Karpas-422 (cell line): Measurements from ENCODE around the gene NSD1. TPM values are rescaled to one million over a fixed set of nuclear protein-coding genes. Genes with fewer than 3 reads are reported as not detected.

Source experiments
- DNase-seq: peaks from one replicate; pipeline ENCODE4 v3.0.0-alpha.2; 2015
- H2AFZ ChIP-seq: fragments of 200-600 bp; sonication (generic); 2 replicates; pipeline ENCODE4 v1.6.1; 2014; ENCODE audit warnings: antibody characterized with exemption, low read length, mixed read lengths
- H3K27ac ChIP-seq: fragments of 200-600 bp; sonication (generic); 2 replicates; pipeline ENCODE4 v1.5.1; 2014; ENCODE audit warnings: mild to moderate bottlenecking, low read length, moderate library complexity
- H3K27me3 ChIP-seq: fragments of 200-600 bp; sonication (generic); 2 replicates; pipeline ENCODE4 v1.6.1; 2014; ENCODE audit warnings: low read length, mixed read lengths
- H3K36me3 ChIP-seq: fragments of 200-600 bp; sonication (generic); 2 replicates; pipeline ENCODE4 v1.6.1; 2014; ENCODE audit warnings: low read length, mixed read lengths; ENCODE audit not compliant: insufficient read depth
- H3K4me1 ChIP-seq: fragments of 200-600 bp; sonication (generic); 2 replicates; pipeline ENCODE4 v1.6.1; 2014; ENCODE audit warnings: mild to moderate bottlenecking, low read length, mixed read lengths
- H3K4me2 ChIP-seq: fragments of 200-600 bp; sonication (generic); 2 replicates; pipeline ENCODE4 v1.6.1; 2014; ENCODE audit warnings: low read length, low read depth, mild to moderate bottlenecking; ENCODE audit not compliant: poor library complexity, severe bottlenecking
- H3K4me3 ChIP-seq: fragments of 200-600 bp; sonication (generic); 2 replicates; pipeline ENCODE4 v1.5.1; 2014; ENCODE audit warnings: mild to moderate bottlenecking, antibody characterized with exemption, low read length, mixed read lengths
- H3K79me2 ChIP-seq: fragments of 200-600 bp; sonication (generic); 2 replicates; pipeline ENCODE4 v1.6.1; 2014; ENCODE audit warnings: mild to moderate bottlenecking, low read length, mixed read lengths
- H3K9ac ChIP-seq: fragments of 200-600 bp; sonication (generic); 2 replicates; pipeline ENCODE4 v1.6.0; 2014; ENCODE audit warnings: low read length
- H3K9me2 ChIP-seq: fragments of 200-600 bp; sonication (generic), shearing (Covaris generic); replicated peaks from 2 replicates; pipeline ENCODE4 v1.6.0; 2014; ENCODE audit warnings: mild to moderate bottlenecking, low read length, moderate library complexity; ENCODE audit not compliant: insufficient read depth
- H3K9me3 ChIP-seq: fragments of 300-700, 200-600 bp; sonication (generic); 2 replicates; pipeline ENCODE4 v1.6.1; 2014; ENCODE audit warnings: low read length, mixed read lengths
- H4K20me1 ChIP-seq: fragments of 200-600 bp; sonication (generic); 2 replicates; pipeline ENCODE4 v1.6.1; 2014; ENCODE audit warnings: mild to moderate bottlenecking, antibody characterized with exemption, low read length, low read depth; ENCODE audit not compliant: insufficient read depth
- total RNA-seq: library from RNA; depleted of rRNA; stranded (reverse); fragments of >200 nt; shearing (Covaris generic); gene quantifications from 2 replicates; pipeline ENCODE4 v1.2.3, GENCODE V29; 2014; ENCODE audit warnings: low replicate concordance

Gene NSD1
- total RNA-seq, 1 experiment from 2014 or later, result 70.9 TPM

DNA sequence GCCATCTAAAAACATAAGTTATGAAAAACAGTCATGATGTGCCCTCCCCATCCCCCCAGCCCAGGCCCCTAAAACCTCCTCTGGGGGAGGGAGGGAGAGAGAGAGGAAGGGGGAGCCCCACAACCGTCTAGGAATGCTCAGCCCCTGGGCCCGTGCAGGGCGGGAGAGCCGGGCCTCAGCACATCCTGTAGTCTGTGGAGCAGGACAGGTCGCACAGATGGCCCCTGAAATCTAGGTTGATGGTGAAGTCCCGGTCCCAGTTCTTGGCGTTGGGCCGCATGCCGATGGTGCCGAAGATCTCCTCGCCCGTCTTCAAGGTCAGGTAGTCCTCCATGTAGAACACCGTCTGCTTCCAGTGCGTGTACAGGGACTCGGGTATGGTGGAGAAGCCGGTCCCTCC, 131.8 kb downstream of the NSD1 start:
- H3K4me3 ChIP-seq, result no peak overlapping the region
- H3K27ac ChIP-seq, result no peak overlapping the region
- DNase-seq, result no peak
- H2AFZ ChIP-seq, result no peak overlapping the region
- H3K36me3 ChIP-seq, result peaks cover 50% of the 10 kb centered on the region
- no peaks in the 10 kb centered on the region for H3K27me3 ChIP-seq
- no peak overlapping the region for H3K9ac ChIP-seq
- no peaks in the 10 kb centered on the region for H3K4me1 ChIP-seq
- no peaks in the 10 kb centered on the region for H4K20me1 ChIP-seq
- no peak overlapping the region for H3K4me2 ChIP-seq
- H3K9me2 ChIP-seq, result no peaks in the 10 kb centered on the region
- peaks cover 8% of the 10 kb centered on the region; the same call in 1 of the 2 replicates for H3K79me2 ChIP-seq
- H3K9me3 ChIP-seq, result no peaks in the 10 kb centered on the region

DNA sequence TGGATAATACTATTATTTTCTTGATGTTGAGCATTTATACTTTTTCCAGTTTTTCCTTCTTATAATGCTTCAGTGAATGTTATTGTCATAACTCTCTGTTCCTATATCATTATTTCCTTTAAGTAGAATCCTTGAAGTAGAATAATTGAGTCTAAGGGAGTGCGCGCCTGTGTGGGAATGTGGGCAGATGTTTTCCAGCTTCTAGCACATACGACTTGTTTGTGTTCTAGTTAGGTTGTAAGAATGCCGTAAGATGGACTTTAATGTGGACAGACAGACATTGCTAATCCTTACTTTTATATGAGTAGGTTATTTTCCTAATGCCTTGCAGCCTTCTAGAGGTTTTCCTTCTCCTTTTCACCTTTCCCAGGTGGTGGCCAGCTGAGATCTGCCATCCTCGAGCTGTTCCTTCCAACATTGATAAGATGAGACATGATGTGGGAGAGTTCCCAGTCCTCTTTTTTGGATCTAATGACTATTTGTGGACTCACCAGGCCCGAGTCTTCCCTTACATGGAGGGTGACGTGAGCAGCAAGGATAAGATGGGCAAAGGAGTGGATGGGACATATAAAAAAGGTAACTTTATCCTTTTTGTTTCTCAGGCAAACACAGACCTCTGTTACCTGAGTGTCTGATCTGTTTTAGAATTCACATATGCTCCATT, 135.8 kb downstream of the NSD1 start:
- no peak overlapping the region for H3K4me3 ChIP-seq
- no peaks in the 10 kb centered on the region for H3K4me1 ChIP-seq
- no peaks in the 10 kb centered on the region for H3K9me2 ChIP-seq
- H3K27ac ChIP-seq, result no peak overlapping the region
- no peaks in the 10 kb centered on the region for H3K9me3 ChIP-seq
- no peak for DNase-seq
- H2AFZ ChIP-seq, result no peak overlapping the region
- H3K9ac ChIP-seq, result no peak overlapping the region
- no peak overlapping the region for H3K4me2 ChIP-seq
- peaks cover 40% of the 10 kb centered on the region for H3K36me3 ChIP-seq
- no peaks in the 10 kb centered on the region for H4K20me1 ChIP-seq
- no peaks in the 10 kb centered on the region for H3K27me3 ChIP-seq
- peaks cover 12% of the 10 kb centered on the region; the same call in 1 of the 2 replicates for H3K79me2 ChIP-seq

DNA sequence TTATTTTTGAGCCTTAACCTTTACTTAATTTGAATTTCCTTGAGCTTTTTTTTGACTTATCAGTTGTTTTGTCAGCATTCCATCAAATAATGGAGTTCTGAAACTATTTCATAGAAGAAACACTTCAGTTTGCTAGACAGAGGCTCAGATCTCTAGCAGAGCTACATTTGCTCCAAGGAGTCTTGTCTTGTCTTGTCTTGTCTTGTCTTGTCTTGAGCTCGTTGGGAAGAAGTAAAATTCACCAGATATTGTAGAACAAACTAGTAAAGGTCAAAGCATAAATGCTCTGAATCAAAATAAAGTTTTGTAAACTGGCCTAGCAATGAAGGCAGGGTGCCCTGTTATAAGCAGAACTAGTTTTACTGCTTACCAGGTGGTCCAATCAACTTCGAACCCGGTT, 136.4 kb downstream of the NSD1 start:
- Histone ChIP-seq H3K4me2 (no peak overlapping the region), H3K9ac (no peak overlapping the region), H2AFZ (no peak overlapping the region), H3K36me3 (peaks cover 39% of the 10 kb centered on the region), H3K27ac (no peak overlapping the region), H3K4me3 (no peak overlapping the region), H3K9me2 (no peaks in the 10 kb centered on the region), H3K27me3 (no peaks in the 10 kb centered on the region), H3K4me1 (no peaks in the 10 kb centered on the region), H4K20me1 (no peaks in the 10 kb centered on the region), H3K79me2 (peaks cover 12% of the 10 kb centered on the region; the same call in 1 of the 2 replicates), H3K9me3 (no peaks in the 10 kb centered on the region)
- DNase-seq, result no peak

DNA sequence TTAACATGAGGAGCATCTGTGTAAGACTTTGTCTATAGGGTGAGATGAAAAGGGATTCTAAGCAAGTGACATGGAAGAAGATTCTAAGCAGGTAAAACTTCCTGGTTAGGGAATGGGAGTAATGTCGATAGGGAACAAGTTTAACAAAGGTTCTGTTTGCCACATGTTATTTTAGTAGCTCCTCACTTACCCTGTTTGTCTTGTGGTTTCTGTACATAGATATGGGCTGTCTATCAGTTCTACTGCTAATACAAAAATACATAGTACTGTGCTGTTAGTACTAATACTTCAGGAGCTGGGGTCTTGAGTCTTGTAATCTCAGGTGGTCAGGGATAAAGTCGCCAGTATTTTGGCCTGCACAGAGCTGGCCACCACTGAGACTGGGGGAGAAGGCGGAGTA, 137.1 kb downstream of the NSD1 start:
- no peak overlapping the region for H3K4me2 ChIP-seq
- DNase-seq, result no peak

DNA sequence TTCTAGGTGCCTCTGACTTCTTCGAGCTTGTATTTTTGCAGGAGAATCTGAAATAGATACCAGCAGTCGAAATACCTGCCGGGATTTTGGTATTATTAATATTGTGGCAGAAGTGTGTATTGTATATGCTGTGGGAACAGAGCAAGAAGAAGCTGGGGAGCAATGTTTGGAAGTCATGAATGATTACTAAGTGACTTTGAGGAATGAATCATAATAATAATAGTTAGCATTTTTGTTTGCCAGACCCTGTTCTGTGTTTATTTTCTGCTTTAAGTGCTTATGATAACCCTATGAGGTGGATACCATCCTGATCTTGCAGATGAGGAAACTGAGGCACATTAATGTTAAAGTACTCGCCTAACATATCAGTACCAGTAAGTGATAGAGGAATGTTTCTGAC, 137.5 kb downstream of the NSD1 start:
- DNase-seq, result no peak
- peaks cover 12% of the 10 kb centered on the region; the same call in 1 of the 2 replicates for H3K79me2 ChIP-seq
- no peaks in the 10 kb centered on the region for H3K4me1 ChIP-seq
- H3K9ac ChIP-seq, result no peak overlapping the region
- H3K9me2 ChIP-seq, result no peaks in the 10 kb centered on the region
- H3K27ac ChIP-seq, result no peak overlapping the region
- no peaks in the 10 kb centered on the region for H4K20me1 ChIP-seq
- H3K9me3 ChIP-seq, result no peaks in the 10 kb centered on the region
- H3K4me2 ChIP-seq, result no peak overlapping the region
- no peak overlapping the region for H2AFZ ChIP-seq
- H3K4me3 ChIP-seq, result no peak overlapping the region
- peaks cover 41% of the 10 kb centered on the region for H3K36me3 ChIP-seq
- no peaks in the 10 kb centered on the region for H3K27me3 ChIP-seq

More for the DNA sequence above, 137.1 kb downstream of the NSD1 start:
- H4K20me1 ChIP-seq, result no peaks in the 10 kb centered on the region
- peaks cover 41% of the 10 kb centered on the region for H3K36me3 ChIP-seq
- H3K9me2 ChIP-seq, result no peaks in the 10 kb centered on the region
- no peaks in the 10 kb centered on the region for H3K9me3 ChIP-seq
- H2AFZ ChIP-seq, result no peak overlapping the region
- no peaks in the 10 kb centered on the region for H3K4me1 ChIP-seq
- H3K9ac ChIP-seq, result no peak overlapping the region
- H3K4me3 ChIP-seq, result no peak overlapping the region
- H3K27me3 ChIP-seq, result no peaks in the 10 kb centered on the region
- no peak overlapping the region for H3K27ac ChIP-seq
- peaks cover 12% of the 10 kb centered on the region; the same call in 1 of the 2 replicates for H3K79me2 ChIP-seq

DNA sequence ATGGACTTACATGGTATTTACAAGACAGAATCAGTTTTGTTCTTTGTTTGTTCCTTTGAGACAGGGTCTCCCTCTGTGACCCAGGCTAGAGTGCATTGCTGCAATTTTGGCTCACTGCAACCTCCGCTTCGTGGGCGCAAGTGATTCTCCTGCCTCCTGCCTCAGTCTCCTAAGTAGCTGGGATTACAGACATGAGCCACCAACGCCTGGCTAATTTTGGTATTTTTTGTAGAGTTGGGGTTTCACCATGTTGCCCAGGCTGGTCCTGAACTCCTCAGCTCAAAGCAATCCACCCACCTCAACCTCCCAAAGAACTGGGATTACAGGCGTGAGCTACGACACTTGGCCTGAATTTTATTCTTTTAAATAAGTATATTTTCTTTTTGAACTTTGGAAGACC, 142.3 kb downstream of the NSD1 start:
- Histone ChIP-seq H3K27ac (no peak overlapping the region), H3K9me3 (no peaks in the 10 kb centered on the region), H3K9ac (no peak overlapping the region), H3K79me2 (peaks cover 7% of the 10 kb centered on the region; the same call in 1 of the 2 replicates), H3K27me3 (no peaks in the 10 kb centered on the region), H4K20me1 (no peaks in the 10 kb centered on the region), H3K4me3 (no peak overlapping the region), H3K4me1 (no peaks in the 10 kb centered on the region), H3K9me2 (no peaks in the 10 kb centered on the region), H3K36me3 (peaks cover 39% of the 10 kb centered on the region; the same call in 1 of the 2 replicates), H3K4me2 (no peak overlapping the region), H2AFZ (no peak overlapping the region)
- no peak for DNase-seq

DNA sequence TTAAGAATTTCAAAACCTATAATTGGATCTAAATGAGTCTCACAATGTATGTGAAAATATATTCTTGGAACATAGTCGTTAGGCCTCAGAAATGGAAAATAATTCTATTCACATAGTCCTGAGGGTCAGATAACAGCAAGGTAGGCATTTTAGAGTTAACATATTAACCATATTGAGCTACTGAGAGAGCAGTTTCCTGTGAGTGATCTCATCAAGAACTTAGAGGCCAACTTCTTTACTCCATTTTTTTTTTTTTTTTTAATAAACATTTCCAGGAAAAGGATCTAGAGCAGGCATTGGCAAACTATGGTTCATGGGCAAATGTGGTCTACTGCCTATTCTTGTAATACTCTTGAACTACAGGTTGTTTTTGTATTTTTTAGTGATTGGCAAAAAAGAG, 143.3 kb downstream of the NSD1 start:
- Histone ChIP-seq H3K4me1 (no peaks in the 10 kb centered on the region), H3K27ac (no peak overlapping the region), H3K36me3 (peaks cover 46% of the 10 kb centered on the region; the same call in 1 of the 2 replicates), H3K9me3 (no peaks in the 10 kb centered on the region), H4K20me1 (no peaks in the 10 kb centered on the region), H3K4me2 (no peak overlapping the region), H3K4me3 (no peak overlapping the region), H3K9ac (no peak overlapping the region), H3K79me2 (peaks cover 7% of the 10 kb centered on the region; the same call in 1 of the 2 replicates), H2AFZ (no peak overlapping the region), H3K9me2 (no peaks in the 10 kb centered on the region), H3K27me3 (no peaks in the 10 kb centered on the region)
- no peak for DNase-seq

DNA sequence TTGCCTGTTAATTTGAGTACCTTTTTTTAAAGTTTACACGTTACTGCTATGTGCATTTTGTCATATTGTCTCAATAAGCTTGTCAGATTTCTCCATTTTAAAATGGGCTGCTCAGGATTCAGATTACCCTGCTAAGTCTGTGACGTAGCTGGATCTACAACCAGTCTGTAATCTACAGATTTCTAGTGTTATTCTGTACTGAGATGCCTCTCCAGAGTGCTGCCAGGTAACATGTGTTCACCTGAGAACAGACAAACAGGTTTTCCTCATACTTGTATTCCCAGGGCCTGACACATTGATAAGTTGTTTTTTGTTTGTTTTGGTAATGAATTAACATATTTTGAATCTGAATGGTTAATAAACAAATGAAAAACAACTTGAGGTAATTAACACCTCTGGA, 154.6 kb downstream of the NSD1 start:
- Histone ChIP-seq H3K9ac (no peak overlapping the region), H3K79me2 (peaks cover 11% of the 10 kb centered on the region; the same call in 1 of the 2 replicates), H3K27me3 (no peaks in the 10 kb centered on the region), H3K9me2 (no peaks in the 10 kb centered on the region), H3K4me2 (no peak overlapping the region), H2AFZ (no peak overlapping the region), H3K27ac (no peak overlapping the region), H4K20me1 (no peaks in the 10 kb centered on the region), H3K4me3 (no peak overlapping the region), H3K9me3 (no peaks in the 10 kb centered on the region), H3K4me1 (peaks cover 10% of the 10 kb centered on the region), H3K36me3 (peaks cover 43% of the 10 kb centered on the region)
- no peak for DNase-seq
